ENCODE data around the gene KCNB1. TPM values are rescaled to one million over a fixed set of nuclear protein-coding genes. Genes with fewer than 3 reads are reported as not detected.

The KCNB1 gene
- total and polyA plus RNA-seq, 2 donors (not counting 1 experiment from before 2014, with no cell fraction given) = 0.12 TPM; not detected in 1

- H3K4me1 ChIP-seq (ENCODE audit: control insufficient read depth in 2 of 2, insufficient read depth in 2 of 2, low read length in 2 of 2) = no peaks in the 10 kb centered on the region
- WGBS (ENCODE audit: insufficient coverage) = 87% methylated on average over 8 of the region's 8 CpGs
- H3K27ac ChIP-seq (ENCODE audit: low read length in 2 of 2) = no peak overlapping the region
- Mint-ChIP-seq H3K27me3 (peaks cover 43% of the 10 kb centered on the region), H3K4me3 (no peak overlapping the region), H3K9me3 (ENCODE audit: insufficient read depth) (no peaks in the 10 kb centered on the region), H3K4me1 (no peaks in the 10 kb centered on the region), H3K27ac (no peak overlapping the region)
- intact Hi-C loops (cut with micrococcal nuclease) = no loop called here
- no peak overlapping the region for H3K4me2 ChIP-seq (replicated peaks; ENCODE audit: low read depth, low read length, poor library complexity, severe bottlenecking)
- H2AFZ ChIP-seq (ENCODE audit: insufficient read depth, low read depth, low read length, poor library complexity, severe bottlenecking) = no peak overlapping the region
- ChIA-PET CTCF (no interaction called here), POLR2A (no interaction called here)
- H3K9ac ChIP-seq (ENCODE audit: low read length) = no peak overlapping the region
- ATAC-seq (ENCODE audit: low read depth) = no peak
- no peaks in the 10 kb centered on the region for H3K36me3 ChIP-seq (replicated peaks in 1 of 2; ENCODE audit: control extremely low read depth in 1 of 2, control insufficient read depth in 1 of 2, extremely low read depth in 1 of 2, insufficient read depth in 2 of 2, low read length in 1 of 2)
- peaks cover 0 to 19% (median 0%) of the 10 kb centered on the region in 4 experiments for H3K27me3 ChIP-seq (replicated peaks in 1 of 4; ENCODE audit: control extremely low read depth in 1 of 4, control insufficient read depth in 3 of 4, insufficient read depth in 4 of 4, low read length in 3 of 4)
- no peak overlapping the region for H3K4me3 ChIP-seq (ENCODE audit: control extremely low read depth in 1 of 5, extremely low read depth in 1 of 5, insufficient read depth in 1 of 5, low read depth in 2 of 5, low read length in 4 of 5)
- H4K20me1 ChIP-seq (ENCODE audit: control insufficient read depth, insufficient read depth, low read length, poor library complexity, severe bottlenecking) = no peaks in the 10 kb centered on the region
- no peak for DNase-seq
- no peaks in the 10 kb centered on the region for H3K79me2 ChIP-seq (ENCODE audit: control insufficient read depth, insufficient read depth, low read length)
- no peaks in the 10 kb centered on the region for H3K9me3 ChIP-seq (ENCODE audit: control extremely low read depth in 1 of 3, control insufficient read depth in 2 of 3, insufficient read depth in 1 of 3, low read length in 2 of 3)
- TF ChIP-seq, protein P1, sequence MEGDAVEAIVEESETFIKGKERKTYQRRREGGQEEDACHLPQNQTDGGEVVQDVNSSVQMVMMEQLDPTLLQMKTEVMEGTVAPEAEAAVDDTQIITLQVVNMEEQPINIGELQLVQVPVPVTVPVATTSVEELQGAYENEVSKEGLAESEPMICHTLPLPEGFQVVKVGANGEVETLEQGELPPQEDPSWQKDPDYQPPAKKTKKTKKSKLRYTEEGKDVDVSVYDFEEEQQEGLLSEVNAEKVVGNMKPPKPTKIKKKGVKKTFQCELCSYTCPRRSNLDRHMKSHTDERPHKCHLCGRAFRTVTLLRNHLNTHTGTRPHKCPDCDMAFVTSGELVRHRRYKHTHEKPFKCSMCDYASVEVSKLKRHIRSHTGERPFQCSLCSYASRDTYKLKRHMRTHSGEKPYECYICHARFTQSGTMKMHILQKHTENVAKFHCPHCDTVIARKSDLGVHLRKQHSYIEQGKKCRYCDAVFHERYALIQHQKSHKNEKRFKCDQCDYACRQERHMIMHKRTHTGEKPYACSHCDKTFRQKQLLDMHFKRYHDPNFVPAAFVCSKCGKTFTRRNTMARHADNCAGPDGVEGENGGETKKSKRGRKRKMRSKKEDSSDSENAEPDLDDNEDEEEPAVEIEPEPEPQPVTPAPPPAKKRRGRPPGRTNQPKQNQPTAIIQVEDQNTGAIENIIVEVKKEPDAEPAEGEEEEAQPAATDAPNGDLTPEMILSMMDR (IDR thresholded peaks at IDR 0.05) = no peak
Observed at GRCh38 chr20:49415668-49416044, 66.8 kb downstream of the KCNB1 start.

DNA sequence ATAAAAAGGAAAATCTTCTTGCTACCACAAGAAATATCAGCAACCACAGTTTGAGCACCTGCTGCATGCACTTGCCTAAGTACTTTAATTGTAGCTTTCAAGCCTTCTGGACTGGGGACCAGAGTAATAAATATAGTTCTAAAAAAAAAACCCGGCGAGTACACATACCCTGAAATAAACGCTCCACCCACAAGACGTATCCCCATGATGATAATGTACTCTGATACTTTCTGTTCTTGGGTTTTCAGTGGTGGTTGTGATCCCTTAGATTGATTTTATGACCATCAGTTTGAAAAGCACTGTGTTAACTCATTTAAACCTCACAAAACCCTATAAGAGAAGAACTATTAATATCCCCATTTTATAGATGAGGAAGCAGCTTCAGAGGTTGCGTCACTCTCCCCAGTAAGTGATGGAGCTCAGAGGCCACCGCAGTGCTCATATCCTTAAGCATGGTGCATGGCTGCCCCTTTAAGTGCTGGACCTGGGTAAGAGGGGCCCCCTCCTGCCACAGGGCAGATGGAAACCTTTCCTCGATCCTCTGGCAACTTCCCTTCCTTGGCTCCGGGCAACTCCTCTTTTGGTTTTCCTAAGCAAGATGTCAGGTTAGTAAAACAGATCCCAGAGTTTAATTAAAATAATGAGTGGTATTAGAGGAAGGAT lies 67.3 kb downstream of the KCNB1 start:
- no peak for ATAC-seq (ENCODE audit: low read depth)
- no peaks in the 10 kb centered on the region for H3K9me3 Mint-ChIP-seq (ENCODE audit: insufficient read depth)
- Histone ChIP-seq H3K9ac (ENCODE audit: low read length) (no peak overlapping the region), H4K20me1 (ENCODE audit: control insufficient read depth, insufficient read depth, low read length, poor library complexity, severe bottlenecking) (no peaks in the 10 kb centered on the region), H3K27me3 (replicated peaks in 1 of 4; ENCODE audit: control extremely low read depth in 1 of 4, control insufficient read depth in 3 of 4, insufficient read depth in 4 of 4, low read length in 3 of 4) (peaks cover 0 to 19% (median 0%) of the 10 kb centered on the region in 4 experiments), H2AFZ (ENCODE audit: insufficient read depth, low read depth, low read length, poor library complexity, severe bottlenecking) (no peak overlapping the region), H3K4me3 (ENCODE audit: control extremely low read depth in 1 of 5, extremely low read depth in 1 of 5, insufficient read depth in 1 of 5, low read depth in 2 of 5, low read length in 4 of 5) (no peak overlapping the region), H3K9me3 (ENCODE audit: control extremely low read depth in 1 of 3, control insufficient read depth in 2 of 3, insufficient read depth in 1 of 3, low read length in 2 of 3) (no peaks in the 10 kb centered on the region), H3K4me2 (replicated peaks; ENCODE audit: low read depth, low read length, poor library complexity, severe bottlenecking) (no peak overlapping the region), H3K4me1 (ENCODE audit: control insufficient read depth in 2 of 2, insufficient read depth in 2 of 2, low read length in 2 of 2) (no peaks in the 10 kb centered on the region), H3K36me3 (replicated peaks in 1 of 2; ENCODE audit: control extremely low read depth in 1 of 2, control insufficient read depth in 1 of 2, extremely low read depth in 1 of 2, insufficient read depth in 2 of 2, low read length in 1 of 2) (no peaks in the 10 kb centered on the region), H3K79me2 (ENCODE audit: control insufficient read depth, insufficient read depth, low read length) (no peaks in the 10 kb centered on the region), H3K27ac (ENCODE audit: low read length in 2 of 2) (no peak overlapping the region)
- CTCF ChIA-PET = no interaction called here
- peaks cover 43% of the 10 kb centered on the region for H3K27me3 Mint-ChIP-seq
- H3K27ac Mint-ChIP-seq = no peak overlapping the region
- intact Hi-C loops (cut with micrococcal nuclease) = no loop called here
- DNase-seq = no peak
- 47% methylated on average over 2 of the region's 8 CpGs for WGBS (ENCODE audit: insufficient coverage)
- POLR2A ChIA-PET = no interaction called here
- TF ChIP-seq EZH2 (IDR thresholded peaks at IDR 0.05; ENCODE audit: borderline replicate concordance, insufficient read depth, low read depth, low read length, poor library complexity, severe bottlenecking) = no peak
- TF ChIP-seq, protein P1 (IDR thresholded peaks at IDR 0.05) = no peak
- H3K4me1 Mint-ChIP-seq = no peaks in the 10 kb centered on the region
- H3K4me3 Mint-ChIP-seq = no peak overlapping the region

Measured in B cell (primary cell).